Vagina (tissue), 2 donors: ENCODE measurements around the gene TXNRD3.

Experiments used
- POLR2A ChIP-seq, 2 donors: fragments of 450-650 bp; IDR thresholded peaks; one replicate each; pipeline ENCODE4 v1.6.1; 2017; ENCODE audit warnings: antibody characterized with exemption in 2 of 2, mild to moderate bottlenecking in 2 of 2, moderate library complexity in 2 of 2
- TF ChIP-seq, protein P1 (sequence below), 3 experiments: fragments of 450-650 bp in 2 of 3; fragments of 200-600 bp in 1 of 3; sonication (generic) in 1 of 3; IDR thresholded peaks; one replicate each; pipeline ENCODE4 v1.5.1; 2017 to 2019; ENCODE audit warnings: antibody characterized with exemption in 3 of 3, mild to moderate bottlenecking in 2 of 3, moderate library complexity in 2 of 3

DNA sequence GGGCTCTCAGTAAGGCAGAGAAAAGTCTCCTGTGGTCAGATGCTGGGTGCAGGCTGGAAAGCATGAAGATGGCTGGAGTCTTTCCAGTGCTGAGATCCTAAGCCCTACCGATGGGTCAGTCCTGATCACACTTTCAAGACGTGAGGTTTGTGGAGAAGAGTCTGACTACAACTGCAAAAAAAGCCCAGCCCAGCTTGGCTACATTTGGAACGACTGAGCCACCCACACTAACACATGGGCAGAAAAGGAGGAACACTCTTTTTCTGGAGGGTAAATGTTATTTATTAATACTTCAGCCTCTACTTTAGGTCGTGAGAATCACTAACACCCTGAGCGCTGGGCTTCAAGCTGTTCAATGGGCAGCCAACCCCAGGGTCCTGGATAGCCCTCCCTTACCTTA is 74.2 kb downstream of the TXNRD3 start:
- TF ChIP-seq, protein P1, sequence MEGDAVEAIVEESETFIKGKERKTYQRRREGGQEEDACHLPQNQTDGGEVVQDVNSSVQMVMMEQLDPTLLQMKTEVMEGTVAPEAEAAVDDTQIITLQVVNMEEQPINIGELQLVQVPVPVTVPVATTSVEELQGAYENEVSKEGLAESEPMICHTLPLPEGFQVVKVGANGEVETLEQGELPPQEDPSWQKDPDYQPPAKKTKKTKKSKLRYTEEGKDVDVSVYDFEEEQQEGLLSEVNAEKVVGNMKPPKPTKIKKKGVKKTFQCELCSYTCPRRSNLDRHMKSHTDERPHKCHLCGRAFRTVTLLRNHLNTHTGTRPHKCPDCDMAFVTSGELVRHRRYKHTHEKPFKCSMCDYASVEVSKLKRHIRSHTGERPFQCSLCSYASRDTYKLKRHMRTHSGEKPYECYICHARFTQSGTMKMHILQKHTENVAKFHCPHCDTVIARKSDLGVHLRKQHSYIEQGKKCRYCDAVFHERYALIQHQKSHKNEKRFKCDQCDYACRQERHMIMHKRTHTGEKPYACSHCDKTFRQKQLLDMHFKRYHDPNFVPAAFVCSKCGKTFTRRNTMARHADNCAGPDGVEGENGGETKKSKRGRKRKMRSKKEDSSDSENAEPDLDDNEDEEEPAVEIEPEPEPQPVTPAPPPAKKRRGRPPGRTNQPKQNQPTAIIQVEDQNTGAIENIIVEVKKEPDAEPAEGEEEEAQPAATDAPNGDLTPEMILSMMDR (IDR thresholded peaks at IDR 0.05), result no peak
- TF ChIP-seq POLR2A (IDR thresholded peaks at IDR 0.05), result no peak
